ENCODE data around the gene BOC. TPM values are rescaled to one million over a fixed set of nuclear protein-coding genes. Genes with fewer than 3 reads are reported as not detected.

Gene BOC
- total RNA-seq, 1 experiment from 2014 or later, result 0.73 TPM

DNA sequence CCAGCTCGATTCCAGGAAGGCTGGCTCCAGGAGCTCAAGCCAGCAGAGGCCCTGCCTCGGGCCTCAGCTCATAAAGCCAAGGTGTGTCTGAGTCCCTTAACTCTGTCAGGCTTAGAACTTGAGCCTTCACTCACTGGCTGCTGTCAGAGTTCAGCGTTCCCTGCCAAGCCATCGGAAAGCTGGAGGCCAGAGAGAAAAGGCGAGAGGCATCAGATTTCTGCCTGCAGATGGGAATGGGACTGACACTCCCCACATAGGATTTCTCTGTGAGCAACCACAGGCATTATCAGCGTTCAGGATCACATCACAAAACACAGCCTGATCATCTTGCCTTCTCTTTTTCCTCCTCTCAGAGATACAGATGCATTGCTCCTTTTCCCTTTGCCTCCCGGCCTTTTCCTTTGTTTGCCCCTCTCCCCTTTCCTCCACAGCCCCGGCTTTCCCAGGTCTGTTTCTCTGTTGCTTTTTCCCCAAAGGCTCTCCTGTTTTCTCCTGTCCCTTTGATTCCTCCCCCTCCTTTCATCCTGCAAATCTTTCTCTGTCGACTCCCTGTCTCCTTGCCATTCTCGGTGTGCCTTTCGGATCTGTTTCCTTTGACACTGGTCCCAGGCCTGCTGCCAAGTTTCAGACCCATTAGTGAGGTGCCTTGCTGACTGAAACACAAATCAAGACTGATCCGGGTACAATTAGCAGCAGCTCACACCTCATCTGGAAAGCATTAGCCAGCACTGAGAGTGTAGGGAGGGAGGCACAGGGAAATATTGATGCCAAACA, 44.5 kb upstream of the BOC start:
- Mint-ChIP-seq H3K4me3 (ENCODE audit: unreplicated experiment) (no peak overlapping the region), H3K27ac (ENCODE audit: unreplicated experiment) (no peak overlapping the region), H3K27me3 (ENCODE audit: insufficient read depth, unreplicated experiment) (peaks cover 9% of the 10 kb centered on the region), H3K4me1 (ENCODE audit: low read depth, unreplicated experiment) (no peaks in the 10 kb centered on the region), H3K9me3 (ENCODE audit: unreplicated experiment) (no peaks in the 10 kb centered on the region), H3K36me3 (ENCODE audit: insufficient read depth, unreplicated experiment) (no peaks in the 10 kb centered on the region)
- H3K27me3 ChIP-seq (replicated peaks; ENCODE audit: control insufficient read depth, insufficient read depth, low read length), result no peaks in the 10 kb centered on the region
- DNase-seq, result peak in 1 of 2 experiments; percentile 41
- intact Hi-C loops (cut with micrococcal nuclease; ENCODE audit: unreplicated experiment), result no loop called here
- CTCF ChIA-PET, result no interaction called here
- BruUV-seq (replicated peaks), result no TSS peak
- POLR2A ChIA-PET, result no interaction called here
- no peak overlapping the region for H3K4me3 ChIP-seq (ENCODE audit: low read depth, low read length)
- H3K4me1 ChIP-seq, result no peaks in the 10 kb centered on the region
- H3K9me3 ChIP-seq, result no peaks in the 10 kb centered on the region
- H3K36me3 ChIP-seq (ENCODE audit: control insufficient read depth, insufficient read depth, low read length), result no peaks in the 10 kb centered on the region
- TF ChIP-seq, protein P1, sequence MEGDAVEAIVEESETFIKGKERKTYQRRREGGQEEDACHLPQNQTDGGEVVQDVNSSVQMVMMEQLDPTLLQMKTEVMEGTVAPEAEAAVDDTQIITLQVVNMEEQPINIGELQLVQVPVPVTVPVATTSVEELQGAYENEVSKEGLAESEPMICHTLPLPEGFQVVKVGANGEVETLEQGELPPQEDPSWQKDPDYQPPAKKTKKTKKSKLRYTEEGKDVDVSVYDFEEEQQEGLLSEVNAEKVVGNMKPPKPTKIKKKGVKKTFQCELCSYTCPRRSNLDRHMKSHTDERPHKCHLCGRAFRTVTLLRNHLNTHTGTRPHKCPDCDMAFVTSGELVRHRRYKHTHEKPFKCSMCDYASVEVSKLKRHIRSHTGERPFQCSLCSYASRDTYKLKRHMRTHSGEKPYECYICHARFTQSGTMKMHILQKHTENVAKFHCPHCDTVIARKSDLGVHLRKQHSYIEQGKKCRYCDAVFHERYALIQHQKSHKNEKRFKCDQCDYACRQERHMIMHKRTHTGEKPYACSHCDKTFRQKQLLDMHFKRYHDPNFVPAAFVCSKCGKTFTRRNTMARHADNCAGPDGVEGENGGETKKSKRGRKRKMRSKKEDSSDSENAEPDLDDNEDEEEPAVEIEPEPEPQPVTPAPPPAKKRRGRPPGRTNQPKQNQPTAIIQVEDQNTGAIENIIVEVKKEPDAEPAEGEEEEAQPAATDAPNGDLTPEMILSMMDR (IDR thresholded peaks at IDR 0.05; ENCODE audit: insufficient read depth in 1 of 2, low read depth in 1 of 2, low read length in 1 of 2, severe bottlenecking in 1 of 2, unreplicated experiment in 1 of 2), result no peak

DNA sequence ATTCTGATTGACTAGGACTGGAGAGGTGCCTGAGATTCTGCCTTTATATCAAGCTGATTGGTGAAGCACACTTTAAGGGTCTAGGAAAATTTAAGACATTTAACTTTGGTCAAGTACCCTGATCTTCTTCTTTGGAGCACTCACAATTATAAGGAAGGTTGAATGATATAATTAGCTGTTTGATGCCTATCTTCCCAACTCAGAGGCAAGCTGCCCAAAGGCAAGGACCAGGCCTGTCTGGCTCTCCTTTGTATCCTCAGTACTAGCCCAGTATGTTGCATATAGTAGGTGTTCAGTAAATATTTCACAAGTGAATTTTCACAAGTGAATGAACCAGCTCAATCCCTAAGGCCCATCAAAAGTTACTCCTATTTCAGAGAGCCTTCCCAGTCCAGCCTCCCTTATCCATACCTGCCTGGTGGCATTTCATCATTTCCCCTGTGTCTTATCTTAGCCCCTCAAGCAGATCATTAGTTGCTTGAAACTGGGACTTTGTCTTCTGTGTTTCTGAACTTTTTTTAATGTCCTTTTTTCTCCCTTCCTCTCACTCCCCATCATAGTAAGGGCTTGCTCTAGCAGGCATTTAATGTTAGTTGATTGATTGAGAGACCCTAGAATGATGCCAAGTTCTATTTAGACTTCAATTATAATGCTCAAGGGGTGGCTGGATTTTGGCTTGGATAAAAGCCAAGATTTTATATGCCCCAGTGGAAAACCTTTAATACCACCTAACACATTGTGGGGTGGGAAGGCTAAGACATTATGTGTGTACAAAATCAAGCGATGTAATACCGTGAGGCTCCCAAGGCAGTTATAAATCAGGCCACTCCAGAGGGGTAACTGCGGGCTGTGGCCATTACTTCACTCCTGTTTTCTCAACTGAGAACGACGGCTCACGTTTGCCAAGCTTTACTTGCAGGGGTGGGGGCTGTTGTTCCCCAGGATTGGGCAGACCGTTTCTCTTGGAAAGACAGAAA, 43.2 kb upstream of the BOC start:
- Histone ChIP-seq H3K4me1 (no peaks in the 10 kb centered on the region), H3K36me3 (ENCODE audit: control insufficient read depth, insufficient read depth, low read length) (no peaks in the 10 kb centered on the region), H3K9me3 (no peaks in the 10 kb centered on the region), H3K27me3 (replicated peaks; ENCODE audit: control insufficient read depth, insufficient read depth, low read length) (no peaks in the 10 kb centered on the region), H3K4me3 (ENCODE audit: low read depth, low read length) (no peak overlapping the region)
- ChIA-PET POLR2A (no interaction called here), CTCF (no interaction called here)
- peaks cover 3% of the 10 kb centered on the region for H3K27me3 Mint-ChIP-seq (ENCODE audit: insufficient read depth, unreplicated experiment)
- no TSS peak for BruUV-seq (replicated peaks)
- TF ChIP-seq, protein P1 (IDR thresholded peaks at IDR 0.05; ENCODE audit: insufficient read depth in 1 of 2, low read depth in 1 of 2, low read length in 1 of 2, severe bottlenecking in 1 of 2, unreplicated experiment in 1 of 2), result no peak
- intact Hi-C loops (cut with micrococcal nuclease; ENCODE audit: unreplicated experiment), result no loop called here
- H3K4me3 Mint-ChIP-seq (ENCODE audit: unreplicated experiment), result no peak overlapping the region
- no peaks in the 10 kb centered on the region for H3K4me1 Mint-ChIP-seq (ENCODE audit: low read depth, unreplicated experiment)
- H3K9me3 Mint-ChIP-seq (ENCODE audit: unreplicated experiment), result no peaks in the 10 kb centered on the region
- H3K27ac Mint-ChIP-seq (ENCODE audit: unreplicated experiment), result no peak overlapping the region
- no peak for DNase-seq
- H3K36me3 Mint-ChIP-seq (ENCODE audit: insufficient read depth, unreplicated experiment), result no peaks in the 10 kb centered on the region

DNA sequence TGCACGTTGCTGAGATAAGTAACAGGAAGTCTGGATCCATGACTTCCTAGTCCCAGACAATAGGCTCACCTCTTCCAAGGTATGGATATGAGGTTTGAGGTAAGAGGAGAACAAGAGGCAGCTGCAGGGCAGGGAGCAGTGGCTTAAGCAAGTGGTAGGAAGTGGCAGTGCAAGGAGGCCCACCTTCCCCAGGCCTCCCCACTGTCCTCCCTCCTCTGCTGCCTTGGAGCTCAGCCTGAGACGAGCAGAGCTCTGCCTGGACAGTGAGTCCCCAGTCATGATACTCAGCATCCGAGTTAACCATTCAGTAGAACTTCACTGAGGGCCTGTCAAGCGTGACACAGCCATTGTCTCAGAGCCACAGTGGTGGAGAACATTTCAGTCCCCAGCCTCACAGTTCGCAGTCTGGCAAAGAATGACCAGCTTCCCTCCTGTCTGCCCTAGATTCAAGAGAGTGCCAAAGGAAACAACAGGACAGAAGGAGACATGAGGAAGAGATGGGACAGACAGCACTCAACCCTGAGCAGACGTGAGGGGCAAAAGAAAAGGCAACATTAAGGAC, 41.4 kb upstream of the BOC start:
- Histone ChIP-seq H3K27me3 (replicated peaks; ENCODE audit: control insufficient read depth, insufficient read depth, low read length) (no peaks in the 10 kb centered on the region), H3K4me1 (no peaks in the 10 kb centered on the region), H3K9me3 (no peaks in the 10 kb centered on the region), H3K36me3 (ENCODE audit: control insufficient read depth, insufficient read depth, low read length) (no peaks in the 10 kb centered on the region), H3K4me3 (ENCODE audit: low read depth, low read length) (no peak overlapping the region)
- no peaks in the 10 kb centered on the region for H3K4me1 Mint-ChIP-seq (ENCODE audit: low read depth, unreplicated experiment)
- intact Hi-C loops (cut with micrococcal nuclease; ENCODE audit: unreplicated experiment), result no loop called here
- TF ChIP-seq, protein P1 (IDR thresholded peaks at IDR 0.05; ENCODE audit: insufficient read depth in 1 of 2, low read depth in 1 of 2, low read length in 1 of 2, severe bottlenecking in 1 of 2, unreplicated experiment in 1 of 2), result no peak
- peaks cover 3% of the 10 kb centered on the region for H3K27me3 Mint-ChIP-seq (ENCODE audit: insufficient read depth, unreplicated experiment)
- ChIA-PET CTCF (no interaction called here), POLR2A (no interaction called here)
- H3K9me3 Mint-ChIP-seq (ENCODE audit: unreplicated experiment), result no peaks in the 10 kb centered on the region
- H3K4me3 Mint-ChIP-seq (ENCODE audit: unreplicated experiment), result no peak overlapping the region
- no peak overlapping the region for H3K27ac Mint-ChIP-seq (ENCODE audit: unreplicated experiment)
- BruUV-seq (replicated peaks), result no TSS peak
- no peaks in the 10 kb centered on the region for H3K36me3 Mint-ChIP-seq (ENCODE audit: insufficient read depth, unreplicated experiment)
- DNase-seq, result no peak
